ENCODE results near the gene TBC1D8.

TBC1D8 gene

GRCh38 chr2:101116841-101117552 lies 34.2 kb downstream of the TBC1D8 start:
- Histone ChIP-seq H3K27me3 (replicated peaks; ENCODE audit: control insufficient read depth, insufficient read depth, low read length) (no peaks in the 10 kb centered on the region), H3K9me3 (ENCODE audit: control insufficient read depth, low read length) (no peaks in the 10 kb centered on the region), H3K9ac (ENCODE audit: low read length) (no peak overlapping the region), H3K36me3 (ENCODE audit: control insufficient read depth, insufficient read depth, low read length, severe bottlenecking) (no peaks in the 10 kb centered on the region), H3K4me1 (ENCODE audit: control insufficient read depth, insufficient read depth, low read length) (peaks cover 62% of the 10 kb centered on the region), H3K4me3 (ENCODE audit: low read length) (no peak overlapping the region)
- no peak for DNase-seq (ENCODE audit: low read depth)

- Histone ChIP-seq H3K36me3 (ENCODE audit: control insufficient read depth, insufficient read depth, low read length, severe bottlenecking) (no peaks in the 10 kb centered on the region), H3K9ac (ENCODE audit: low read length) (no peak overlapping the region), H3K4me1 (ENCODE audit: control insufficient read depth, insufficient read depth, low read length) (peaks cover 66% of the 10 kb centered on the region), H3K9me3 (ENCODE audit: control insufficient read depth, low read length) (no peaks in the 10 kb centered on the region), H3K27me3 (replicated peaks; ENCODE audit: control insufficient read depth, insufficient read depth, low read length) (no peaks in the 10 kb centered on the region), H3K4me3 (ENCODE audit: low read length) (no peak overlapping the region)
- DNase-seq (ENCODE audit: low read depth): no peak
Observed at GRCh38 chr2:101116348-101116747, 34.8 kb downstream of the TBC1D8 start.

GRCh38 chr2:101115664-101116063 lies 35.5 kb downstream of the TBC1D8 start:
- H3K4me3 ChIP-seq (ENCODE audit: low read length): no peak overlapping the region
- no peaks in the 10 kb centered on the region for H3K27me3 ChIP-seq (replicated peaks; ENCODE audit: control insufficient read depth, insufficient read depth, low read length)
- no peaks in the 10 kb centered on the region for H3K9me3 ChIP-seq (ENCODE audit: control insufficient read depth, low read length)
- DNase-seq (ENCODE audit: low read depth): no peak
- H3K36me3 ChIP-seq (ENCODE audit: control insufficient read depth, insufficient read depth, low read length, severe bottlenecking): no peaks in the 10 kb centered on the region
- H3K4me1 ChIP-seq (ENCODE audit: control insufficient read depth, insufficient read depth, low read length): peaks cover 63% of the 10 kb centered on the region
- H3K9ac ChIP-seq (ENCODE audit: low read length): no peak overlapping the region

- Histone ChIP-seq H3K27me3 (replicated peaks; ENCODE audit: control insufficient read depth, insufficient read depth, low read length) (no peaks in the 10 kb centered on the region), H3K9ac (ENCODE audit: low read length) (no peak overlapping the region), H3K4me1 (ENCODE audit: control insufficient read depth, insufficient read depth, low read length) (peaks cover 55% of the 10 kb centered on the region), H3K36me3 (ENCODE audit: control insufficient read depth, insufficient read depth, low read length, severe bottlenecking) (no peaks in the 10 kb centered on the region), H3K4me3 (ENCODE audit: low read length) (no peak overlapping the region), H3K9me3 (ENCODE audit: control insufficient read depth, low read length) (no peaks in the 10 kb centered on the region)
- no peak for DNase-seq (ENCODE audit: low read depth)
Observed at GRCh38 chr2:101114815-101115214, 36.4 kb downstream of the TBC1D8 start.

- peaks cover 50% of the 10 kb centered on the region for H3K4me1 ChIP-seq (ENCODE audit: control insufficient read depth, insufficient read depth, low read length)
- no peaks in the 10 kb centered on the region for H3K36me3 ChIP-seq (ENCODE audit: control insufficient read depth, insufficient read depth, low read length, severe bottlenecking)
- DNase-seq (ENCODE audit: low read depth): no peak
Observed at GRCh38 chr2:101114268-101114783, 36.9 kb downstream of the TBC1D8 start.

GRCh38 chr2:101113441-101114267 lies 37.5 kb downstream of the TBC1D8 start:
- Histone ChIP-seq H3K4me3 (ENCODE audit: low read length) (peak overlapping the region; percentile 58), H3K27me3 (replicated peaks; ENCODE audit: control insufficient read depth, insufficient read depth, low read length) (no peaks in the 10 kb centered on the region), H3K4me1 (ENCODE audit: control insufficient read depth, insufficient read depth, low read length) (peaks cover 43% of the 10 kb centered on the region), H3K9ac (ENCODE audit: low read length) (peak overlapping the region; percentile 73), H3K9me3 (ENCODE audit: control insufficient read depth, low read length) (no peaks in the 10 kb centered on the region), H3K36me3 (ENCODE audit: control insufficient read depth, insufficient read depth, low read length, severe bottlenecking) (no peaks in the 10 kb centered on the region)
- DNase-seq (ENCODE audit: low read depth): peak; percentile 78

More at GRCh38 chr2:101114268-101114783, 36.9 kb downstream of the TBC1D8 start:
- Histone ChIP-seq H3K27me3 (replicated peaks; ENCODE audit: control insufficient read depth, insufficient read depth, low read length) (no peaks in the 10 kb centered on the region), H3K4me3 (ENCODE audit: low read length) (no peak overlapping the region), H3K9ac (ENCODE audit: low read length) (no peak overlapping the region), H3K9me3 (ENCODE audit: control insufficient read depth, low read length) (no peaks in the 10 kb centered on the region)

GRCh38 chr2:101112772-101113157 lies 38.4 kb downstream of the TBC1D8 start:
- Histone ChIP-seq H3K36me3 (ENCODE audit: control insufficient read depth, insufficient read depth, low read length, severe bottlenecking) (no peaks in the 10 kb centered on the region), H3K9me3 (ENCODE audit: control insufficient read depth, low read length) (no peaks in the 10 kb centered on the region), H3K4me3 (ENCODE audit: low read length) (peak overlapping the region; percentile 58), H3K27me3 (replicated peaks; ENCODE audit: control insufficient read depth, insufficient read depth, low read length) (no peaks in the 10 kb centered on the region), H3K9ac (ENCODE audit: low read length) (peak overlapping the region; percentile 73), H3K4me1 (ENCODE audit: control insufficient read depth, insufficient read depth, low read length) (peaks cover 42% of the 10 kb centered on the region)
- no peak for DNase-seq (ENCODE audit: low read depth)

GRCh38 chr2:101111917-101112771 lies 39.0 kb downstream of the TBC1D8 start:
- peak; percentile 46 for DNase-seq (ENCODE audit: low read depth)
- Histone ChIP-seq H3K4me1 (ENCODE audit: control insufficient read depth, insufficient read depth, low read length) (peaks cover 42% of the 10 kb centered on the region), H3K36me3 (ENCODE audit: control insufficient read depth, insufficient read depth, low read length, severe bottlenecking) (no peaks in the 10 kb centered on the region), H3K9me3 (ENCODE audit: control insufficient read depth, low read length) (no peaks in the 10 kb centered on the region), H3K9ac (ENCODE audit: low read length) (peak overlapping the region; percentile 73), H3K27me3 (replicated peaks; ENCODE audit: control insufficient read depth, insufficient read depth, low read length) (no peaks in the 10 kb centered on the region), H3K4me3 (ENCODE audit: low read length) (peak overlapping the region; percentile 58)

- Histone ChIP-seq H3K4me3 (ENCODE audit: low read length) (no peak overlapping the region), H3K9ac (ENCODE audit: low read length) (peak overlapping the region; percentile 51), H3K36me3 (ENCODE audit: control insufficient read depth, insufficient read depth, low read length, severe bottlenecking) (no peaks in the 10 kb centered on the region), H3K9me3 (ENCODE audit: control insufficient read depth, low read length) (no peaks in the 10 kb centered on the region), H3K4me1 (ENCODE audit: control insufficient read depth, insufficient read depth, low read length) (peaks cover 42% of the 10 kb centered on the region), H3K27me3 (replicated peaks; ENCODE audit: control insufficient read depth, insufficient read depth, low read length) (no peaks in the 10 kb centered on the region)
- no peak for DNase-seq (ENCODE audit: low read depth)
Observed at GRCh38 chr2:101111262-101111838, 39.8 kb downstream of the TBC1D8 start.

- Histone ChIP-seq H3K4me3 (ENCODE audit: low read length) (no peak overlapping the region), H3K36me3 (ENCODE audit: control insufficient read depth, insufficient read depth, low read length, severe bottlenecking) (no peaks in the 10 kb centered on the region), H3K9me3 (ENCODE audit: control insufficient read depth, low read length) (no peaks in the 10 kb centered on the region), H3K4me1 (ENCODE audit: control insufficient read depth, insufficient read depth, low read length) (peaks cover 38% of the 10 kb centered on the region), H3K9ac (ENCODE audit: low read length) (no peak overlapping the region), H3K27me3 (replicated peaks; ENCODE audit: control insufficient read depth, insufficient read depth, low read length) (no peaks in the 10 kb centered on the region)
- DNase-seq (ENCODE audit: low read depth): no peak
Observed at GRCh38 chr2:101109451-101110118, 41.6 kb downstream of the TBC1D8 start.
